WTC11 (cell line): ENCODE results near the gene CASKIN1. TPM values are rescaled to one million over a fixed set of nuclear protein-coding genes. Genes with fewer than 3 reads are reported as not detected.

ENCODE experiments used
- ATAC-seq: fragments of 200-7000 bp; cut with Tn5 transposase; 2 replicates; pipeline ENCODE4 v1.10.0; 2021; ENCODE audit warnings: mild to moderate bottlenecking, moderate library complexity
- CTCF ChIA-PET: fragments of 300-600 bp; sonication (Branson Sonifier 250); formaldehyde crosslinking; loops from one replicate; lab custom pipeline; 2021; ENCODE audit warnings: antibody characterized with exemption; lab: Charles Lee
- POLR2A ChIA-PET: fragments of 350-600 bp; sonication (Branson Sonifier 250); formaldehyde crosslinking; loops from one replicate; lab custom pipeline; 2021; ENCODE audit warnings: antibody characterized with exemption; lab: Charles Lee
- DNase-seq: peaks from one replicate; pipeline ENCODE4 v3.0.0; 2021; ENCODE audit warnings: low spot score
- H3K27ac Mint-ChIP-seq: 2 replicates; pipeline ENCODE4 v1.8.0; 2021; ENCODE audit warnings: mixed read lengths
- H3K27me3 Mint-ChIP-seq: 2 replicates; pipeline ENCODE4 v1.8.0; 2021; ENCODE audit warnings: low read depth, mild to moderate bottlenecking, moderate library complexity, mixed read lengths
- H3K36me3 Mint-ChIP-seq: 2 replicates; pipeline ENCODE4 v1.8.0; 2021; ENCODE audit warnings: mixed read lengths
- H3K4me1 Mint-ChIP-seq: 2 replicates; pipeline ENCODE4 v1.8.0; 2022; ENCODE audit warnings: mixed read lengths
- H3K4me3 Mint-ChIP-seq: 2 replicates; pipeline ENCODE4 v1.8.0; 2021; ENCODE audit warnings: mild to moderate bottlenecking, moderate library complexity, mixed read lengths
- H3K9me3 Mint-ChIP-seq: 2 replicates; pipeline ENCODE4 v1.8.0; 2021; ENCODE audit warnings: mixed read lengths
- AR ChIP-seq: fragments of 250-450 bp; sonication (Bioruptor Pico); IDR thresholded peaks from 2 replicates; pipeline ENCODE4 v1.9.0; 2021; ENCODE audit warnings: mild to moderate bottlenecking
- ATF3 ChIP-seq: sonication (generic); formaldehyde crosslinking; conservative IDR thresholded peaks from 2 replicates; pipeline ENCODE4 v1.8.1; 2022; ENCODE audit warnings: mild to moderate bottlenecking, missing genetic modification reagents
- CTCF ChIP-seq: fragments of 200-600 bp; IDR thresholded peaks from 2 replicates; pipeline ENCODE4 v1.8.0; 2022; ENCODE audit warnings: antibody characterized with exemption
- ERG ChIP-seq: fragments of 250-450 bp; sonication (Bioruptor Pico); IDR thresholded peaks from 2 replicates; pipeline ENCODE4 v1.8.0; 2021; ENCODE audit warnings: mild to moderate bottlenecking
- FOXP4 ChIP-seq: sonication (generic); formaldehyde crosslinking; IDR thresholded peaks from 2 replicates; pipeline ENCODE4 v1.8.0; 2022; ENCODE audit warnings: mild to moderate bottlenecking, missing genetic modification reagents
- KAT7 ChIP-seq: sonication (generic); formaldehyde crosslinking; IDR thresholded peaks from 2 replicates; pipeline ENCODE4 v1.8.1; 2023; ENCODE audit warnings: missing genetic modification reagents, mild to moderate bottlenecking, borderline replicate concordance
- MXD4 ChIP-seq: fragments of 250-450 bp; sonication (Bioruptor Pico); IDR thresholded peaks from 2 replicates; pipeline ENCODE4 v1.8.0; 2021; ENCODE audit warnings: mild to moderate bottlenecking, moderate library complexity, borderline replicate concordance
- NFYB ChIP-seq: sonication (generic); formaldehyde crosslinking; conservative IDR thresholded peaks from 2 replicates; pipeline ENCODE4 v1.8.0; 2022; ENCODE audit warnings: low read depth, missing genetic modification reagents
- NR3C1 ChIP-seq: sonication (generic); formaldehyde crosslinking; conservative IDR thresholded peaks from 2 replicates; pipeline ENCODE4 v1.8.1; 2023; ENCODE audit warnings: low read depth, mild to moderate bottlenecking, missing genetic modification reagents
- PREB ChIP-seq: sonication (generic); formaldehyde crosslinking; IDR thresholded peaks from 2 replicates; pipeline ENCODE4 v1.8.1; 2022; ENCODE audit warnings: mild to moderate bottlenecking, missing genetic modification reagents, moderate library complexity, borderline replicate concordance
- PRRX2 ChIP-seq: fragments of 250-450 bp; sonication (Bioruptor Pico); IDR thresholded peaks from 2 replicates; pipeline ENCODE4 v1.8.0; 2021; ENCODE audit warnings: mild to moderate bottlenecking
- SMAD3 ChIP-seq: sonication (generic); formaldehyde crosslinking; IDR thresholded peaks from 2 replicates; pipeline ENCODE4 v1.8.0; 2022; ENCODE audit warnings: missing genetic modification reagents, mild to moderate bottlenecking, borderline replicate concordance
- TCF7 ChIP-seq: sonication (generic); formaldehyde crosslinking; IDR thresholded peaks from 2 replicates; pipeline ENCODE4 v1.8.0; 2022; ENCODE audit warnings: mild to moderate bottlenecking, low read depth, missing genetic modification reagents, moderate library complexity
- TEAD4 ChIP-seq: sonication (generic); formaldehyde crosslinking; IDR thresholded peaks from 2 replicates; pipeline ENCODE4 v1.8.0; 2022; ENCODE audit warnings: mild to moderate bottlenecking, missing genetic modification reagents
- USF2 ChIP-seq: sonication (generic); formaldehyde crosslinking; IDR thresholded peaks from 2 replicates; pipeline ENCODE4 v1.8.1; 2023; ENCODE audit warnings: mild to moderate bottlenecking, missing genetic modification reagents, moderate library complexity
- ZNF317 ChIP-seq: sonication (generic); formaldehyde crosslinking; IDR thresholded peaks from 2 replicates; pipeline ENCODE4 v1.8.1; 2023; ENCODE audit warnings: low read depth, mild to moderate bottlenecking, moderate library complexity, missing genetic modification reagents, borderline replicate concordance
- ZNF396 ChIP-seq: fragments of 250-450 bp; sonication (Bioruptor Pico); IDR thresholded peaks from 2 replicates; pipeline ENCODE4 v1.8.0; 2021; ENCODE audit warnings: mild to moderate bottlenecking, moderate library complexity, borderline replicate concordance
- ZNF423 ChIP-seq: fragments of 250-450 bp; sonication (Bioruptor Pico); IDR thresholded peaks from 2 replicates; pipeline ENCODE4 v2.1.2; 2022; ENCODE audit warnings: mild to moderate bottlenecking, moderate library complexity
- ZNF532 ChIP-seq: fragments of 250-450 bp; sonication (Bioruptor Pico); IDR thresholded peaks from 2 replicates; pipeline ENCODE4 v1.9.0; 2021; ENCODE audit warnings: mild to moderate bottlenecking, borderline replicate concordance
- total RNA-seq: library from RNA; stranded (reverse); gene quantifications from 3 replicates; pipeline ENCODE4 v1.2.3, GENCODE V29; 2021

CASKIN1 gene
- total RNA-seq, 1 experiment from 2014 or later: 9.4 TPM

- ATAC-seq: no peak
- Mint-ChIP-seq H3K4me3 (no peak overlapping the region), H3K4me1 (no peaks in the 10 kb centered on the region), H3K27me3 (peaks cover 16% of the 10 kb centered on the region), H3K9me3 (no peaks in the 10 kb centered on the region), H3K27ac (no peak overlapping the region), H3K36me3 (peaks cover 3% of the 10 kb centered on the region; the same call in 1 of the 2 replicates)
- no peak for DNase-seq
- POLR2A ChIA-PET: no interaction called here
- CTCF ChIA-PET: no interaction called here
- TF ChIP-seq MXD4 (CRISPR knock-in tag) (no peak), SMAD3 (CRISPR knock-in tag) (no peak), ZNF423 (CRISPR knock-in tag) (no peak), PREB (no peak), AR (CRISPR knock-in tag) (no peak), ZNF317 (CRISPR knock-in tag) (no peak), ATF3 (no peak), TCF7 (CRISPR knock-in tag) (no peak), CTCF (no peak), ERG (CRISPR knock-in tag) (no peak), PRRX2 (no peak), USF2 (no peak), FOXP4 (no peak), TEAD4 (CRISPR knock-in tag) (no peak), ZNF532 (CRISPR knock-in tag) (no peak), NR3C1 (CRISPR knock-in tag) (no peak), ZNF396 (CRISPR knock-in tag) (no peak), NFYB (no peak), KAT7 (no peak)
Observed at GRCh38 chr16:2233046-2233775, 36.8 kb upstream of the CASKIN1 start.
